ENCODE results near the gene FBXO30. TPM values are rescaled to one million over a fixed set of nuclear protein-coding genes. Genes with fewer than 3 reads are reported as not detected.

FBXO30 gene
- total RNA-seq, 6 donors from 2014 or later = 2.2 to 12.5 (median 7.6) TPM

- no peak for DNase-seq
- no peaks in the 10 kb centered on the region for H3K4me1 ChIP-seq
- TF ChIP-seq, protein P1, sequence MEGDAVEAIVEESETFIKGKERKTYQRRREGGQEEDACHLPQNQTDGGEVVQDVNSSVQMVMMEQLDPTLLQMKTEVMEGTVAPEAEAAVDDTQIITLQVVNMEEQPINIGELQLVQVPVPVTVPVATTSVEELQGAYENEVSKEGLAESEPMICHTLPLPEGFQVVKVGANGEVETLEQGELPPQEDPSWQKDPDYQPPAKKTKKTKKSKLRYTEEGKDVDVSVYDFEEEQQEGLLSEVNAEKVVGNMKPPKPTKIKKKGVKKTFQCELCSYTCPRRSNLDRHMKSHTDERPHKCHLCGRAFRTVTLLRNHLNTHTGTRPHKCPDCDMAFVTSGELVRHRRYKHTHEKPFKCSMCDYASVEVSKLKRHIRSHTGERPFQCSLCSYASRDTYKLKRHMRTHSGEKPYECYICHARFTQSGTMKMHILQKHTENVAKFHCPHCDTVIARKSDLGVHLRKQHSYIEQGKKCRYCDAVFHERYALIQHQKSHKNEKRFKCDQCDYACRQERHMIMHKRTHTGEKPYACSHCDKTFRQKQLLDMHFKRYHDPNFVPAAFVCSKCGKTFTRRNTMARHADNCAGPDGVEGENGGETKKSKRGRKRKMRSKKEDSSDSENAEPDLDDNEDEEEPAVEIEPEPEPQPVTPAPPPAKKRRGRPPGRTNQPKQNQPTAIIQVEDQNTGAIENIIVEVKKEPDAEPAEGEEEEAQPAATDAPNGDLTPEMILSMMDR (IDR thresholded peaks at IDR 0.05) = no peak
- TF ChIP-seq EP300 (IDR thresholded peaks at IDR 0.05) (no peak), POLR2AphosphoS5 (IDR thresholded peaks at IDR 0.05) (no peak), POLR2A (IDR thresholded peaks at IDR 0.05) (no peak)
- no peaks in the 10 kb centered on the region for H3K9me3 ChIP-seq
- no peaks in the 10 kb centered on the region for H3K36me3 ChIP-seq
- ATAC-seq (ENCODE audit: low FRiP score in 2 of 2) = no peak
- WGBS, 2 donors = 74 to 86% methylated on average over 1 of the region's 1 CpG
- H3K4me3 ChIP-seq = no peak overlapping the region
- H3K27me3 ChIP-seq = no peaks in the 10 kb centered on the region
- H3K27ac ChIP-seq = no peak overlapping the region
Observed at GRCh38 chr6:145772846-145773245, 41.7 kb downstream of the FBXO30 start.

- TF ChIP-seq, protein P1 (IDR thresholded peaks at IDR 0.05) = no peak
- no peak for TF ChIP-seq POLR2AphosphoS5 (IDR thresholded peaks at IDR 0.05)
- TF ChIP-seq EP300 (IDR thresholded peaks at IDR 0.05) = no peak
- TF ChIP-seq POLR2A (IDR thresholded peaks at IDR 0.05) = no peak
Observed at GRCh38 chr6:145765449-145765848, 49.1 kb downstream of the FBXO30 start.

GRCh38 chr6:145763742-145764141, 50.9 kb downstream of the FBXO30 start:
- TF ChIP-seq, protein P1 (IDR thresholded peaks at IDR 0.05) = no peak
- TF ChIP-seq POLR2AphosphoS5 (IDR thresholded peaks at IDR 0.05) (no peak), POLR2A (IDR thresholded peaks at IDR 0.05) (no peak), EP300 (IDR thresholded peaks at IDR 0.05) (no peak)
- H3K4me3 ChIP-seq = no peak overlapping the region
- H3K4me1 ChIP-seq = no peaks in the 10 kb centered on the region
- H3K27ac ChIP-seq = no peak overlapping the region
- DNase-seq (no peak), ATAC-seq (ENCODE audit: low FRiP score in 2 of 2) (no peak)
- H3K9me3 ChIP-seq = no peaks in the 10 kb centered on the region
- no peaks in the 10 kb centered on the region for H3K27me3 ChIP-seq
- no peaks in the 10 kb centered on the region for H3K36me3 ChIP-seq

More at GRCh38 chr6:145765449-145765848, 49.1 kb downstream of the FBXO30 start:
- Histone ChIP-seq H3K9me3 (no peaks in the 10 kb centered on the region), H3K27ac (no peak overlapping the region), H3K36me3 (no peaks in the 10 kb centered on the region), H3K27me3 (no peaks in the 10 kb centered on the region), H3K4me1 (no peaks in the 10 kb centered on the region), H3K4me3 (no peak overlapping the region)
- no peak for DNase-seq
- ATAC-seq (ENCODE audit: low FRiP score in 2 of 2) = no peak

GRCh38 chr6:145761584-145761983, 53.0 kb downstream of the FBXO30 start:
- ATAC-seq (ENCODE audit: low FRiP score in 2 of 2) = no peak
- H3K27me3 ChIP-seq = no peaks in the 10 kb centered on the region
- no peak for DNase-seq
- no peak for TF ChIP-seq EP300 (IDR thresholded peaks at IDR 0.05)
- TF ChIP-seq POLR2AphosphoS5 (IDR thresholded peaks at IDR 0.05) = no peak
- TF ChIP-seq POLR2A (IDR thresholded peaks at IDR 0.05) = no peak
- TF ChIP-seq, protein P1 (IDR thresholded peaks at IDR 0.05) = no peak
- H3K9me3 ChIP-seq = no peaks in the 10 kb centered on the region
- no peaks in the 10 kb centered on the region for H3K4me1 ChIP-seq
- no peak overlapping the region for H3K4me3 ChIP-seq
- no peak overlapping the region for H3K27ac ChIP-seq
- no peaks in the 10 kb centered on the region for H3K36me3 ChIP-seq

- DNase-seq (no peak), ATAC-seq (ENCODE audit: low FRiP score in 2 of 2) (no peak)
- Histone ChIP-seq H3K9me3 (no peaks in the 10 kb centered on the region), H3K27me3 (no peaks in the 10 kb centered on the region), H3K27ac (no peak overlapping the region), H3K4me3 (no peak overlapping the region), H3K4me1 (no peaks in the 10 kb centered on the region), H3K36me3 (no peaks in the 10 kb centered on the region)
- TF ChIP-seq, protein P1 (IDR thresholded peaks at IDR 0.05) = no peak
- TF ChIP-seq POLR2A (IDR thresholded peaks at IDR 0.05) = no peak
- 79 to 80% methylated on average over 4 of the region's 4 CpGs for WGBS, 2 donors
Observed at GRCh38 chr6:145758113-145758512, 56.5 kb downstream of the FBXO30 start.

All from upper lobe of left lung (tissue), 6 donors.